Measurements from ENCODE around the gene IL11.

- no peak for TF ChIP-seq EZH2 (IDR thresholded peaks at IDR 0.05; ENCODE audit: borderline replicate concordance, low read depth, low read length, severe bottlenecking)
- TF ChIP-seq CTCF (IDR thresholded peaks at IDR 0.05; ENCODE audit: borderline replicate concordance, extremely low read depth, low read length, poor library complexity, severe bottlenecking): no peak
Observed at GRCh38 chr19:55319785-55320184, 50.5 kb downstream of the IL11 start.
